Body of pancreas (tissue), 4 donors: Measurements from ENCODE around the gene NPAS1.

Experiments
- CTCF ChIP-seq, 7 experiments: fragments of 450-650 bp in 4 of 7; fragments of 200-600 bp in 3 of 7; sonication (generic) in 3 of 7; IDR thresholded peaks; one replicate each; pipeline ENCODE4 v1.5.1; 2016 to 2019; ENCODE audit warnings: antibody characterized with exemption in 7 of 7
- POLR2A ChIP-seq, 3 donors: fragments of 450-650 bp; IDR thresholded peaks; one replicate each; pipeline ENCODE4 v1.6.1; 2016; ENCODE audit warnings: antibody characterized with exemption in 3 of 3, mild to moderate bottlenecking in 2 of 3

GRCh38 chr19:47049307-47049700, 29.7 kb downstream of the NPAS1 start:
- TF ChIP-seq CTCF (IDR thresholded peaks at IDR 0.05) (no peak), POLR2A (IDR thresholded peaks at IDR 0.05) (no peak)
